A549 (cell line): ENCODE measurements around the gene NBL1. TPM values are rescaled to one million over a fixed set of nuclear protein-coding genes. Genes with fewer than 3 reads are reported as not detected.
A peak's percentile ranks its signal among the peaks of the same experiment; 100 is the strongest.

Source experiments
- ATAC-seq, 2 experiments: fragments of 200-7000 bp in 1 of 2; fragments of >200 bp in 1 of 2; cut with Nextera tagmentation in 1 of 2; cut with Tn5 transposase in 1 of 2; 3 replicates each; pipeline versions ENCODE4 v1.8.0 to v1.9.1; 2018 to 2020; ENCODE audit warnings: mild to moderate bottlenecking in 1 of 2, moderate library complexity in 1 of 2
- CTCF ChIA-PET: fragments of 300-600 bp; sonication (Branson Sonifier 250); formaldehyde crosslinking; extraction: SDS; loops from one replicate; lab custom pipeline; 2021; ENCODE audit warnings: antibody characterized with exemption, inconsistent platforms; lab: Yijun Ruan, JAX
- POLR2A ChIA-PET: fragments of 350-600 bp; formaldehyde crosslinking; extraction: SDS; loops from one replicate; lab custom pipeline; 2021; ENCODE audit warnings: antibody characterized with exemption, inconsistent platforms; lab: Yijun Ruan, JAX
- DNase-seq, 2 experiments: peaks; one replicate each; pipeline versions ENCODE4 v3.0.0 to v3.0.0-alpha.2; 2011 to 2016; ENCODE audit warnings: low read depth in 1 of 2, low spot score in 1 of 2
- FAIRE-seq: peaks from 2 replicates; lab custom pipeline; 2011; peaks lifted over from hg19 to GRCh38; lab: Jason Lieb, UNC
- H3K27ac ChIP-seq, 2 experiments: fragments of >200 bp; sonication (Bioruptor Twin); formaldehyde crosslinking; 3 replicates each; pipeline ENCODE4 v1.5.1; 2016 to 2017
- H3K4me1 ChIP-seq: fragments of >200 bp; sonication (Bioruptor Twin); formaldehyde crosslinking; 3 replicates; pipeline ENCODE4 v1.6.1; 2016
- H3K4me2 ChIP-seq: fragments of >200 bp; sonication (Bioruptor Twin); formaldehyde crosslinking; 3 replicates; pipeline ENCODE4 v1.6.1; 2016
- H3K4me3 ChIP-seq: fragments of >200 bp; sonication (Bioruptor Twin); formaldehyde crosslinking; 3 replicates; pipeline ENCODE4 v1.5.1; 2016
- H3K9me3 ChIP-seq: fragments of >200 bp; sonication (Bioruptor Twin); formaldehyde crosslinking; 3 replicates; pipeline ENCODE4 v1.6.1; 2016
- ATOH8 ChIP-seq: fragments of 250-450 bp; sonication (Bioruptor Pico); IDR thresholded peaks from 2 replicates; pipeline ENCODE4 v1.5.0; 2020; ENCODE audit warnings: low read depth, mild to moderate bottlenecking, moderate library complexity
- BCL3 ChIP-seq: fragments of >200 bp; sonication (Bioruptor Twin); formaldehyde crosslinking; IDR thresholded peaks from 3 replicates; pipeline ENCODE4 v1.6.1; 2016
- CBX8 ChIP-seq: fragments of 200-600 bp; sonication (generic); IDR thresholded peaks from 2 replicates; pipeline ENCODE4 v1.6.1; 2016
- CTCF ChIP-seq: fragments of >200 bp; sonication (Bioruptor Twin); formaldehyde crosslinking; IDR thresholded peaks from 3 replicates; pipeline ENCODE4 v1.5.1; 2016
- ELK1 ChIP-seq: fragments of 150-350 bp; IDR thresholded peaks from 2 replicates; pipeline ENCODE4 v1.6.1; 2014; ENCODE audit warnings: low read depth, mild to moderate bottlenecking, low read length
- FOSL2 ChIP-seq, 2 experiments: fragments of 450-650 bp in 1 of 2; fragments of >200 bp in 1 of 2; sonication (Bioruptor Twin) in 1 of 2; formaldehyde crosslinking; IDR thresholded peaks; 2 replicates each; pipeline versions ENCODE4 v1.5.0 to v1.6.1; 2016 to 2020; ENCODE audit warnings: mild to moderate bottlenecking in 1 of 2, moderate library complexity in 1 of 2
- HOXA7 ChIP-seq: fragments of 250-450 bp; sonication (Bioruptor Pico); IDR thresholded peaks from 2 replicates; pipeline ENCODE4 v1.5.0; 2020; ENCODE audit warnings: mild to moderate bottlenecking, moderate library complexity
- JUNB ChIP-seq: fragments of >200 bp; sonication (Bioruptor Twin); formaldehyde crosslinking; IDR thresholded peaks from 2 replicates; pipeline ENCODE4 v1.6.1; 2016
- KDM1A ChIP-seq: fragments of 200-600 bp; sonication (generic); IDR thresholded peaks from 2 replicates; pipeline ENCODE4 v1.6.1; 2016; ENCODE audit warnings: low read depth, mild to moderate bottlenecking
- KDM5A ChIP-seq: fragments of 200-600 bp; sonication (generic); IDR thresholded peaks from 2 replicates; pipeline ENCODE4 v1.6.1; 2016; ENCODE audit warnings: antibody characterized with exemption, mild to moderate bottlenecking
- MAX ChIP-seq: IDR thresholded peaks from 2 replicates; pipeline ENCODE4 v1.6.1; 2012
- MYC ChIP-seq: IDR thresholded peaks from 2 replicates; pipeline ENCODE4 v1.6.1; 2012; ENCODE audit warnings: mild to moderate bottlenecking, inconsistent platforms, low read length, improper control_type of control experiment, borderline replicate concordance
- POLR2A ChIP-seq: IDR thresholded peaks from 2 replicates; pipeline ENCODE4 v1.6.1; 2012; ENCODE audit warnings: mild to moderate bottlenecking, low read length
- RARB ChIP-seq: fragments of 250-450 bp; sonication (Bioruptor Pico); IDR thresholded peaks from 2 replicates; pipeline ENCODE4 v1.8.0; 2021; ENCODE audit warnings: mild to moderate bottlenecking, moderate library complexity
- RCOR1 ChIP-seq: fragments of 150-350 bp; IDR thresholded peaks from 2 replicates; pipeline ENCODE4 v1.6.1; 2014; ENCODE audit warnings: antibody characterized with exemption, low read length, low read depth
- SREBF2 ChIP-seq: fragments of 450-650 bp; IDR thresholded peaks from 2 replicates; pipeline ENCODE4 v1.6.1; 2014; ENCODE audit warnings: mild to moderate bottlenecking, moderate library complexity
- TFCP2L1 ChIP-seq: fragments of 250-450 bp; sonication (Bioruptor Pico); IDR thresholded peaks from 2 replicates; pipeline ENCODE4 v1.5.0; 2021; ENCODE audit warnings: mild to moderate bottlenecking
- ZSCAN20 ChIP-seq: fragments of 250-450 bp; sonication (Bioruptor Pico); IDR thresholded peaks from 2 replicates; pipeline ENCODE4 v1.8.0; 2022; ENCODE audit warnings: mild to moderate bottlenecking, moderate library complexity
- WGBS: methylation state at CpG from one replicate; pipeline ENCODE4 v1.1.6; 2017; ENCODE audit errors: missing lambda C conversion rate; 5-methylcytosine and 5-hydroxymethylcytosine counted together
- polyA plus RNA-seq, 4 experiments: library from polyadenylated mRNA; depleted of rRNA in 3 of 4; stranded (reverse); fragments of >200 nt; fragmentation: RNase III in 1 of 4; extraction: RNeasy Plus Mini Kit Qiagen cat#74134 plus additional on column Dnase treatment in 1 of 4; gene quantifications; 2 replicates in 3 of 4; 3 replicates in 1 of 4; pipeline ENCODE4 v1.2.3, GENCODE V29; 2011 to 2017

The NBL1 gene
- polyA plus RNA-seq, 2 of the 4 experiments (the other 2 are of a cell fraction): 16.3 to 19.0 TPM

GRCh38 chr1:19640363-19641316 lies 3.5 kb upstream of the NBL1 start:
- FAIRE-seq (no peak), DNase-seq (peak; percentile 41 to 60), ATAC-seq (peak; percentile 45 to 54; a peak in 5 of 6 replicates)
- POLR2A ChIA-PET: no interaction called here
- Histone ChIP-seq H3K27ac (peak overlapping the region; percentile 66 to 72; a peak in 4 of 6 replicates), H3K4me3 (no peak overlapping the region), H3K4me1 (peaks cover 51% of the 10 kb centered on the region), H3K4me2 (peak overlapping the region; percentile 68), H3K9me3 (no peaks in the 10 kb centered on the region)
- WGBS: 14% methylated on average over 8 of the region's 14 CpGs
- TF ChIP-seq RCOR1 (no peak), KDM1A (peak; percentile 48; the same call in 1 of the 2 replicates)
- CTCF ChIA-PET: interaction anchor here (0.6 to 3.5 kb wide), 9 partner anchors 10 to 297 kb away, joined by 3 to 20 read pairs (median 3); no protein-coding TSS in a partner anchor

- H3K4me3 ChIP-seq: no peak overlapping the region
- ATAC-seq: peak; percentile 82 to 86
- H3K9me3 ChIP-seq: no peaks in the 10 kb centered on the region
- peak overlapping the region; percentile 89 for H3K4me2 ChIP-seq
- WGBS: 14% methylated on average over 7 of the region's 7 CpGs
- ChIA-PET POLR2A (interaction anchor here (1.9 kb wide), 1 partner anchor 47 kb away, joined by 7 read pairs; a partner anchor contains a TSS), CTCF (interaction anchor here (0.6 to 2.1 kb wide), 14 partner anchors 11 to 252 kb away, joined by 3 to 8 read pairs (median 4); partner anchors contain the start of gene CAPZB)
- no peak for FAIRE-seq
- peaks cover 55% of the 10 kb centered on the region for H3K4me1 ChIP-seq
- peak overlapping the region; percentile 84 to 91 for H3K27ac ChIP-seq
- TF ChIP-seq MYC (no peak), POLR2A (peak; percentile 19; the same call in 1 of the 2 replicates), JUNB (no peak), CTCF (peak; percentile 23; the same call in 1 of the 3 replicates), MAX (peak; percentile 25; the same call in 1 of the 2 replicates), BCL3 (no peak), FOSL2 (IDR thresholded peaks at IDR 0.05) (no peak), FOSL2 (CRISPR knock-in tag; IDR thresholded peaks at IDR 0.05) (0 out of 2 replicates have a peak, but pooled peaks have one; percentile 34)
- TF ChIP-seq, all 56 proteins: peak for 4
- DNase-seq: peak; percentile 85 to 88
Measured at GRCh38 chr1:19643121-19643520, 990 bp upstream of the NBL1 start.

- DNase-seq (no peak), FAIRE-seq (no peak), ATAC-seq (peak in 1 of 2 experiments; percentile 1; a peak in 1 of 6 replicates)
- Histone ChIP-seq H3K9me3 (no peaks in the 10 kb centered on the region), H3K4me3 (peak overlapping the region; percentile 85), H3K4me2 (peak overlapping the region; percentile 89), H3K4me1 (peaks cover 50% of the 10 kb centered on the region), H3K27ac (peak overlapping the region; percentile 84 to 91)
- ChIA-PET POLR2A (interaction anchor here (1.9 kb wide), 1 partner anchor 48 kb away, joined by 7 read pairs; a partner anchor contains a TSS), CTCF (interaction anchor here (1.0 to 2.1 kb wide), 4 partner anchors 10 to 202 kb away, joined by 3 to 8 read pairs (median 4); no protein-coding TSS in a partner anchor)
- TF ChIP-seq KDM5A (no peak), TFCP2L1 (no peak), ELK1 (no peak), ZSCAN20 (no peak), ATOH8 (CRISPR knock-in tag) (no peak), RARB (CRISPR knock-in tag) (no peak), CBX8 (no peak), JUNB (no peak), FOSL2 (IDR thresholded peaks at IDR 0.05) (no peak), FOSL2 (CRISPR knock-in tag; IDR thresholded peaks at IDR 0.05) (no peak), SREBF2 (no peak), HOXA7 (CRISPR knock-in tag) (no peak), MAX (no peak)
- no CpG with 5 or more reads among the region's 51 CpGs for WGBS
Measured at GRCh38 chr1:19644395-19644680, 227 bp downstream of the NBL1 start.
